Astrocyte (in vitro differentiated cells and primary cell): ENCODE results near the gene TCF7L2. TPM values are rescaled to one million over a fixed set of nuclear protein-coding genes. Genes with fewer than 3 reads are reported as not detected.
A peak's percentile ranks its signal among the peaks of the same experiment; 100 is the strongest.

Experiments used
- DNase-seq: peaks from one replicate; pipeline ENCODE4 v3.0.0-alpha.2; 2010; ENCODE audit warnings: low read depth
- FAIRE-seq: peaks from 2 replicates; lab custom pipeline; 2011; peaks lifted over from hg19 to GRCh38; lab: Jason Lieb, UNC
- H2AFZ ChIP-seq: 2 replicates; pipeline ENCODE4 v1.6.0; 2012; ENCODE audit warnings: low read depth, low read length, inconsistent platforms
- H3K27ac ChIP-seq: 2 replicates; pipeline ENCODE4 v1.5.1; 2011; ENCODE audit warnings: low read depth, low read length, inconsistent platforms
- H3K27me3 ChIP-seq: 2 replicates; pipeline ENCODE4 v1.6.0; 2011; ENCODE audit warnings: low read length, inconsistent platforms; ENCODE audit not compliant: insufficient read depth
- H3K36me3 ChIP-seq: 2 replicates; pipeline ENCODE4 v1.5.1; 2011; ENCODE audit warnings: low read length, inconsistent platforms; ENCODE audit not compliant: insufficient read depth
- H3K4me1 ChIP-seq: 2 replicates; pipeline ENCODE4 v1.5.1; 2011; ENCODE audit warnings: low read length, inconsistent platforms; ENCODE audit not compliant: insufficient read depth
- H3K4me2 ChIP-seq: 2 replicates; pipeline ENCODE4 v1.6.0; 2012; ENCODE audit warnings: low read length, inconsistent platforms
- H3K4me3 ChIP-seq: 2 replicates; pipeline ENCODE4 v1.5.1; 2011; ENCODE audit warnings: low read depth, mild to moderate bottlenecking, low read length, inconsistent platforms; ENCODE audit not compliant: insufficient read depth
- H3K79me2 ChIP-seq: 2 replicates; pipeline ENCODE4 v1.6.0; 2012; ENCODE audit warnings: mild to moderate bottlenecking, low read length, inconsistent platforms; ENCODE audit not compliant: insufficient read depth
- H3K9ac ChIP-seq: 2 replicates; pipeline ENCODE4 v1.6.0; 2012; ENCODE audit warnings: mild to moderate bottlenecking, low read length, inconsistent platforms
- H3K9me3 ChIP-seq: 2 replicates; pipeline ENCODE4 v1.5.1; 2012; ENCODE audit warnings: low read depth, mild to moderate bottlenecking, low read length, inconsistent platforms; ENCODE audit not compliant: insufficient read depth
- H4K20me1 ChIP-seq: 2 replicates; pipeline ENCODE4 v1.6.0; 2012; ENCODE audit warnings: low read length, inconsistent platforms; ENCODE audit not compliant: insufficient read depth
- H3K27ac Mint-ChIP-seq: one replicate; pipeline ENCODE4 v1.8.0; 2021; ENCODE audit warnings: mild to moderate bottlenecking, mixed read lengths; ENCODE audit not compliant: unreplicated experiment
- H3K27me3 Mint-ChIP-seq: one replicate; pipeline ENCODE4 v1.8.0; 2021; ENCODE audit warnings: low read depth, mixed read lengths; ENCODE audit not compliant: unreplicated experiment
- H3K36me3 Mint-ChIP-seq: one replicate; pipeline ENCODE4 v1.8.0; 2021; ENCODE audit warnings: low read depth, mixed read lengths; ENCODE audit not compliant: unreplicated experiment
- H3K4me1 Mint-ChIP-seq: one replicate; pipeline ENCODE4 v1.8.0; 2021; ENCODE audit warnings: low read depth, mixed read lengths; ENCODE audit not compliant: unreplicated experiment
- H3K4me3 Mint-ChIP-seq: one replicate; pipeline ENCODE4 v1.8.0; 2021; ENCODE audit warnings: mild to moderate bottlenecking, moderate library complexity, mixed read lengths; ENCODE audit not compliant: unreplicated experiment
- H3K9me3 Mint-ChIP-seq: one replicate; pipeline ENCODE4 v1.8.0; 2021; ENCODE audit warnings: mild to moderate bottlenecking, mixed read lengths; ENCODE audit not compliant: unreplicated experiment
- EZH2 ChIP-seq: IDR thresholded peaks from 2 replicates; pipeline ENCODE4 v1.6.1; 2012; ENCODE audit warnings: mild to moderate bottlenecking, low read length, inconsistent platforms; ENCODE audit not compliant: insufficient read depth
- total RNA-seq: library from RNA; stranded (reverse); gene quantifications from 2 replicates; pipeline ENCODE4 v1.2.1, GENCODE V29; 2021
- TF ChIP-seq, protein P1 (sequence below): IDR thresholded peaks from 2 replicates; pipeline ENCODE4 v1.5.1; 2011; ENCODE audit warnings: low read depth, mild to moderate bottlenecking, inconsistent platforms, low read length, moderate library complexity; ENCODE audit not compliant: insufficient read depth

The TCF7L2 gene
- total RNA-seq, 1 donor from 2014 or later: 52.4 TPM

- Histone ChIP-seq H3K4me2 (no peak overlapping the region), H4K20me1 (peaks cover 94% of the 10 kb centered on the region), H2AFZ (no peak overlapping the region), H3K79me2 (peaks cover 94% of the 10 kb centered on the region), H3K27ac (no peak overlapping the region), H3K36me3 (no peaks in the 10 kb centered on the region), H3K9ac (no peak overlapping the region), H3K27me3 (no peaks in the 10 kb centered on the region), H3K4me3 (no peak overlapping the region), H3K9me3 (no peaks in the 10 kb centered on the region), H3K4me1 (no peaks in the 10 kb centered on the region)
- Mint-ChIP-seq H3K9me3 (no peaks in the 10 kb centered on the region), H3K4me3 (no peak overlapping the region), H3K4me1 (peaks cover 46% of the 10 kb centered on the region), H3K27me3 (no peaks in the 10 kb centered on the region), H3K27ac (no peak overlapping the region), H3K36me3 (peaks cover 17% of the 10 kb centered on the region)
- TF ChIP-seq, protein P1, sequence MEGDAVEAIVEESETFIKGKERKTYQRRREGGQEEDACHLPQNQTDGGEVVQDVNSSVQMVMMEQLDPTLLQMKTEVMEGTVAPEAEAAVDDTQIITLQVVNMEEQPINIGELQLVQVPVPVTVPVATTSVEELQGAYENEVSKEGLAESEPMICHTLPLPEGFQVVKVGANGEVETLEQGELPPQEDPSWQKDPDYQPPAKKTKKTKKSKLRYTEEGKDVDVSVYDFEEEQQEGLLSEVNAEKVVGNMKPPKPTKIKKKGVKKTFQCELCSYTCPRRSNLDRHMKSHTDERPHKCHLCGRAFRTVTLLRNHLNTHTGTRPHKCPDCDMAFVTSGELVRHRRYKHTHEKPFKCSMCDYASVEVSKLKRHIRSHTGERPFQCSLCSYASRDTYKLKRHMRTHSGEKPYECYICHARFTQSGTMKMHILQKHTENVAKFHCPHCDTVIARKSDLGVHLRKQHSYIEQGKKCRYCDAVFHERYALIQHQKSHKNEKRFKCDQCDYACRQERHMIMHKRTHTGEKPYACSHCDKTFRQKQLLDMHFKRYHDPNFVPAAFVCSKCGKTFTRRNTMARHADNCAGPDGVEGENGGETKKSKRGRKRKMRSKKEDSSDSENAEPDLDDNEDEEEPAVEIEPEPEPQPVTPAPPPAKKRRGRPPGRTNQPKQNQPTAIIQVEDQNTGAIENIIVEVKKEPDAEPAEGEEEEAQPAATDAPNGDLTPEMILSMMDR: no peak
- no peak for TF ChIP-seq EZH2
- FAIRE-seq (no peak), DNase-seq (no peak)
Measured at GRCh38 chr10:113000442-113000841, 50.4 kb downstream of the TCF7L2 start.

DNA sequence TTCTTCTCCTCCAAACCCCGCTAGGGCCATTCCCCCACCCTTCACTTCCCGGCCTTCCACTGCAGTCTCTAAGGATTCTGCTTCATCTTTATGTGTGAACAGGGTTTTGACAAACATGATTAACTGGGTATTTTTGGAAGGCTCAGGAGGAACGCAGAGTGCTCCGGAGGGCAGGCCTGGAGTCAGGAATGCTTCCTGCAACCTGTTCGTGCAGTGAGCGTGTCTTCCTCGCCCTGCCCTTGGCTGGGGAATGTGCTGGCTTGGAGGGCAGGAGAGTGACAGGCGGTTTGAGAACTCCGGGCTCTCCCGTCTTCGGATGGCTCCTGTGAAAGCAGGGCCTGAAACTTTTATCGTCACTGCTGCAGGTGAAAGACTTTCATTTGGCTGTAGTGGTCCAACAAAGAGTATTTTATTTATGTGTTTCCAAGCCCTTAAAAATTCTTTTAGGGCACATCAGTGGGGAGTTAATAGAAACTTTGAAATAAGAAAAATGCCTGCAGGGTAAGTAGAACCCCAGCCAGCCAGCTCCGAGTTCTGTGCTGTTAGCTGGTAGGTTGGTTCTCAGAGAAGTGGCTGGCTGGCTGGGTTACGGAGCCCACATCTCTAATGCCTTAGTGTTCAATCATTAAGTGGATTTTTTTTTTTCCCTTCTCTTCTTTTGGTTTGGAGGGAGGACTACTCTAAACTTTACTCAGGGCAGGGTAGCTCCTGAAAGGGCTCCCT is 51.0 kb downstream of the TCF7L2 start:
- H3K4me3 Mint-ChIP-seq: no peak overlapping the region

More for the DNA sequence above, 51.0 kb downstream of the TCF7L2 start:
- Histone ChIP-seq H3K27me3 (no peaks in the 10 kb centered on the region), H3K79me2 (peaks cover 90% of the 10 kb centered on the region), H4K20me1 (peaks cover 95% of the 10 kb centered on the region), H3K27ac (no peak overlapping the region), H3K36me3 (no peaks in the 10 kb centered on the region), H3K9me3 (no peaks in the 10 kb centered on the region), H3K4me1 (no peaks in the 10 kb centered on the region), H3K4me2 (no peak overlapping the region), H3K4me3 (no peak overlapping the region), H2AFZ (no peak overlapping the region), H3K9ac (no peak overlapping the region)
- H3K9me3 Mint-ChIP-seq: no peaks in the 10 kb centered on the region
- peaks cover 47% of the 10 kb centered on the region for H3K4me1 Mint-ChIP-seq
- DNase-seq (no peak), FAIRE-seq (no peak)
- peaks cover 13% of the 10 kb centered on the region for H3K36me3 Mint-ChIP-seq
- peak overlapping the region; percentile 49 for H3K27ac Mint-ChIP-seq
- TF ChIP-seq, protein P1: no peak
- no peak for TF ChIP-seq EZH2
- no peaks in the 10 kb centered on the region for H3K27me3 Mint-ChIP-seq
